Activated T-helper 2 cell treated with anti-CD3 and anti-CD28 coated beads, Interferon-gamma antibody, Interleukin-2, Interleukin-4, amounts not matched to agents 10 μg/mL and 5 μg/mL and 100 μg/mL, durations not matched to agents 14 hours and 24 hours and 36 hours (primary cell): ENCODE data around the gene FAM163B. TPM values are rescaled to one million over a fixed set of nuclear protein-coding genes. Genes with fewer than 3 reads are reported as not detected.

Source experiments
- DNase-seq: peaks from one replicate; pipeline ENCODE4 v3.0.0; 2021; ENCODE audit warnings: low spot score
- H3K27ac Mint-ChIP-seq: one replicate; pipeline ENCODE4 v1.8.0; 2021; ENCODE audit warnings: mixed read lengths
- H3K27me3 Mint-ChIP-seq: one replicate; pipeline ENCODE4 v1.8.0; 2021; ENCODE audit warnings: low read depth, mixed read lengths
- H3K36me3 Mint-ChIP-seq: one replicate; pipeline ENCODE4 v1.8.0; 2021; ENCODE audit warnings: low read depth, mixed read lengths
- H3K4me1 Mint-ChIP-seq: one replicate; pipeline ENCODE4 v1.8.0; 2021; ENCODE audit warnings: low read depth, mixed read lengths
- H3K4me3 Mint-ChIP-seq: one replicate; pipeline ENCODE4 v1.8.0; 2021; ENCODE audit warnings: low read depth, mild to moderate bottlenecking, moderate library complexity, mixed read lengths
- H3K9me3 Mint-ChIP-seq: one replicate; pipeline ENCODE4 v1.8.0; 2021; ENCODE audit warnings: mixed read lengths
- intact Hi-C: fragments of 100-400 bp; cut with micrococcal nuclease; formaldehyde crosslinking; loops from one replicate; pipeline ENCODE4 v1.15.1; 2023
- total RNA-seq: library from RNA; stranded (reverse); gene quantifications from 2 replicates; pipeline ENCODE4 v1.2.3, GENCODE V29; 2022

Gene FAM163B
- total RNA-seq, 1 donor from 2014 or later, result not detected

- Mint-ChIP-seq H3K27me3 (peaks cover 12% of the 10 kb centered on the region), H3K27ac (no peak overlapping the region), H3K4me1 (no peaks in the 10 kb centered on the region), H3K4me3 (no peak overlapping the region), H3K9me3 (no peaks in the 10 kb centered on the region), H3K36me3 (no peaks in the 10 kb centered on the region)
- intact Hi-C loops, result loop anchor here (5.0 kb wide), 1 partner anchor 197 kb away; no protein-coding TSS in a partner anchor
- DNase-seq, result no peak
These were observed 79.3 kb downstream of the FAM163B start for GRCh38 chr9:133529874-133530273.

DNA sequence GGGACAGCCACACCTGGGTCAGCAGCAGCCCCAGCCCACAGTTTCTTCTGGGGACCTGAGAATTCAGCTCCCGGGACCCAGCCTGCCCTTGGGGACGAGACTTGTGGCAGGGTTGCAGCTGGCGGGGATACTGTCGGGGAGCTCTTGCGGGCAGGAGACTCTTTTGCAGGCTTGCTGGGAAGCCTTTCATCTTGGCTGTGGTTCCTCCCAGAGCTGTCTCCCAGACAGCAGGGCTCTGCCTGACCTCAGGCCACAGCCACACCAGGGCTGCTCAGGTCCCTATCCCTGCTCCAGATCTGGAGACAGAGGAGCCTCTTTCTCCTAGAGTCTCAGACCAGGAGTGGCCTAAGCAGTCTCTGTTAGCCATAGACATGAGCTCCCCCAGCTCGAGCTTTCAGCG, 79.7 kb downstream of the FAM163B start:
- Mint-ChIP-seq H3K36me3 (no peaks in the 10 kb centered on the region), H3K9me3 (no peaks in the 10 kb centered on the region), H3K27ac (no peak overlapping the region), H3K27me3 (peaks cover 12% of the 10 kb centered on the region), H3K4me1 (no peaks in the 10 kb centered on the region), H3K4me3 (no peak overlapping the region)
- intact Hi-C loops, result no loop called here
- DNase-seq, result no peak

DNA sequence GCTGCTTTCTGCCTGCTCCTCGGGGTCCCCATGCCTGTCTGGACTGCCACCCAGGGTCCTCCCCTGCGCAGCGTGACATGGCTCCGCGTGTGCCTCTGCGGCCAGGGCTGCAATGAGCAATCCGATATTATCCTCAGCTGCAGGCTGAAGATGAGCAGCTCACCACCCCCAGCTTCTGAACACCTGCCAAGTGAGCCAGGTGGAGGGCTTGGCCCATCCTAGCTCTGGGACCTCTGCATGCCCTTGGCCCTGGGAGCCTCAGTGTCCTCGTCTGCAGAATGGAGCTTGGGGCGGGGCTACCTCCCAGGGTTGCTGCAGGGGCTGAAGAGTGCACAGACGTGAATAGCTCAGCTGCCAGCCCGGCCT, 80.3 kb downstream of the FAM163B start:
- Mint-ChIP-seq H3K4me1 (no peaks in the 10 kb centered on the region), H3K27me3 (peaks cover 11% of the 10 kb centered on the region), H3K36me3 (no peaks in the 10 kb centered on the region), H3K9me3 (no peaks in the 10 kb centered on the region), H3K27ac (no peak overlapping the region), H3K4me3 (no peak overlapping the region)
- no peak for DNase-seq
- intact Hi-C loops, result no loop called here

DNA sequence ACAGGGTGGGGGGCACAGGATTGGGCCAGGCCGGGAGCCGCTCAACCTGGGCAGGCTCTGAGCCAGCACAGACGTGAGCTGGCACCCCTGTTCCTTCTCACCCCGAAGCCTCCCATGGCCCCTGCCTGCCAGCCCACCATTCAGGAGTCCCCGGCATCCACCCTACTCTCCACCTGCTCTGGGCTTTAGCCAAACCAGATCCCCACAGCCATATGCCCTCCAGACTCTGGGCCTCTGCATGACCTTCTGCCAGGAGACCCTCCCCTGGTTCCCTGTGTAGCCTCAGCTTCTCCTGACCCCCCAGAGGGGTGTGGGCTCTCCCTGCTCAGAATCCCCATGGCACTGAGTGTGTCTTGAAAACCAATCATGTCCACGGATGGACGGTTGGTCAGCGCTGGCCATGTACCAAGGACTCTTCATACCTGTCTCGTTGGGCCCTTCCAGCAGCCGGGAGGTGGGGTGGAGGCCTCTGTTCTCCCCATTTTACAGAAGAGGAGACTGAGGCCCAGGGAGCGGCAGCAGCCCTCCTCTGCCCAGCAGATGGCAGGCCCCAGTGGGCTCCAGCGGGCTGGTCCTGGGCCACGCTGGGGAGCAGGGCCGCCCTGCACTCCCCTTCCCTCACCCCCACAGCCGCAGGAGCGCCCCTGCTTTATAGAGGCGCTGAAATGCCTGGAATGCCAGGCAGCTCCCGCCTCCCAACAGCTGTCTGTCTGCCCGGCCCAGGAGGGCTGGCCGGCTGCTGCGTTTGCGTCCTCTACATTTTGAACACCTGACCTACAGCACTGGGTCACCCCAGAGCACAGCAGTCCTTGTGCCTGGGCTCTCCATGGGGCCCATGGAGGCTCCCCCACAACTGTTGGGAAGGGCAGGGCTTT, 81.0 kb downstream of the FAM163B start:
- H3K9me3 Mint-ChIP-seq, result no peaks in the 10 kb centered on the region

DNA sequence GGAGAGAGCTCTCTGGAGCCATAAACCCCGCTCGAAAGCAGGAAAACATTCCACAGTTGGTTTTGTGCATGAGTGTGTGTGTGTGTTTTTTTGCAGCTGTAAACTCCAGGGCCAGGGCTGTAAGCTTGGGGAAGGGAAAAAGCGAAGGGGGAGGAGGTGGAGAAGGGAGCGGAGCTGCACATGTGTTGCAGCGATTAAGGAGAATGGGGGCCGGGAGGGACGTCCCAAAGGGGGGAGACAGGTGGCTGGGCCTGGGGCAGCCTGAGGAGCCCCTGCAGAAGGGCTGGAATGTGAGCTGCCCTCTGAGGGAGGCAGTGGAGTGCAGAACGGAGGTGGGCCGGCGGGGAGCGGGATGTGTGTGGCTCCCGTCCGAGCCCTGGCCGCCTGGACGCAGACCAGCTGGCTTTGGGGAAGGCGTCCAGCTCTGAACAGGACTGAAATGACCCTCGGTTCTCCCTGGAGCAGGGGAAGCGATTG, 81.7 kb downstream of the FAM163B start:
- no peak for DNase-seq
- Mint-ChIP-seq H3K27ac (no peak overlapping the region), H3K4me3 (no peak overlapping the region), H3K36me3 (no peaks in the 10 kb centered on the region), H3K27me3 (no peaks in the 10 kb centered on the region), H3K4me1 (no peaks in the 10 kb centered on the region), H3K9me3 (no peaks in the 10 kb centered on the region)
- intact Hi-C loops, result no loop called here

More for the DNA sequence above, 81.0 kb downstream of the FAM163B start:
- no peaks in the 10 kb centered on the region for H3K36me3 Mint-ChIP-seq
- H3K27me3 Mint-ChIP-seq, result peaks cover 7% of the 10 kb centered on the region
- H3K4me3 Mint-ChIP-seq, result no peak overlapping the region
- no peak overlapping the region for H3K27ac Mint-ChIP-seq
- intact Hi-C loops, result no loop called here
- no peak for DNase-seq
- H3K4me1 Mint-ChIP-seq, result no peaks in the 10 kb centered on the region

Other genes with a start within 250 kb of the FAM163B start
- gene SURF4, start 233.3 kb downstream of the FAM163B start, total RNA-seq, result 388 and 393 TPM in 2 replicates
- 0.87 and 1.0 TPM in 2 replicates for gene STKLD1, start 233.0 kb downstream of the FAM163B start, total RNA-seq
- gene REXO4, start 191.4 kb downstream of the FAM163B start, total RNA-seq, result 31.7 and 32.8 TPM in 2 replicates
- gene ADAMTS13, start 187.0 kb downstream of the FAM163B start, total RNA-seq, result 1.5 and 1.6 TPM in 2 replicates
- 0.46 TPM in 2 replicates for gene CACFD1, start 149.4 kb downstream of the FAM163B start, total RNA-seq
- 6.1 and 6.5 TPM in 2 replicates for gene SLC2A6, start 130.3 kb downstream of the FAM163B start, total RNA-seq
- not detected in 2 replicates for gene MYMK, start 84.4 kb downstream of the FAM163B start, total RNA-seq
- gene ADAMTSL2, start 74.7 kb downstream of the FAM163B start, total RNA-seq, result not detected in 2 replicates
- not detected in 2 replicates for gene DBH, start 27.0 kb upstream of the FAM163B start, total RNA-seq
- gene SARDH, start 129.0 kb upstream of the FAM163B start, total RNA-seq, result 1.1 and 1.6 TPM in 2 replicates